ENCODE measurements around the gene CROT.

GRCh38 chr7:87416682-87417587 is 71.5 kb downstream of the CROT start:
- TF ChIP-seq TAF1 (IDR thresholded peaks at IDR 0.05; ENCODE audit: borderline replicate concordance, low read depth, low read length) (no peak), POLR2A (IDR thresholded peaks at IDR 0.05; ENCODE audit: low read depth, low read length) (no peak), POLR2AphosphoS5 (IDR thresholded peaks at IDR 0.05; ENCODE audit: low read depth, low read length) (no peak)
